Progenitor cell of endocrine pancreas (in vitro differentiated cells): ENCODE results near the gene TMEM140. TPM values are rescaled to one million over a fixed set of nuclear protein-coding genes. Genes with fewer than 3 reads are reported as not detected.

Source experiments
- DNase-seq: peaks from one replicate; pipeline ENCODE4 v3.0.0; 2021; ENCODE audit warnings: low spot score; ENCODE audit not compliant: unreplicated experiment
- H3K27ac Mint-ChIP-seq: 2 replicates; pipeline ENCODE4 v1.8.0; 2021; ENCODE audit warnings: mild to moderate bottlenecking, moderate library complexity, mixed read lengths
- H3K27me3 Mint-ChIP-seq: 2 replicates; pipeline ENCODE4 v1.8.0; 2021; ENCODE audit warnings: mixed read lengths
- H3K36me3 Mint-ChIP-seq: 2 replicates; pipeline ENCODE4 v1.8.0; 2022; ENCODE audit warnings: mixed read lengths; ENCODE audit not compliant: insufficient read depth
- H3K4me1 Mint-ChIP-seq: 2 replicates; pipeline ENCODE4 v1.8.0; 2021; ENCODE audit warnings: low read depth, mixed read lengths
- H3K4me3 Mint-ChIP-seq: 2 replicates; pipeline ENCODE4 v1.8.0; 2021; ENCODE audit warnings: low read depth, mild to moderate bottlenecking, moderate library complexity, mixed read lengths
- H3K9me3 Mint-ChIP-seq: 2 replicates; pipeline ENCODE4 v1.8.0; 2021; ENCODE audit warnings: low read depth, mixed read lengths
- long read RNA-seq: library from polyadenylated mRNA; unstranded; transcript quantifications from one replicate; pipeline ENCODE4 v2.0.0, GENCODE V29; 2020
- total RNA-seq: library from RNA; stranded (reverse); gene quantifications from 2 replicates; pipeline ENCODE4 v1.2.1, GENCODE V29; 2021
- TF ChIP-seq, protein P1 (sequence below): fragments of 200-600 bp; sonication (generic); IDR thresholded peaks from one replicate; pipeline ENCODE4 v1.5.0; 2021; ENCODE audit warnings: antibody characterized with exemption, mild to moderate bottlenecking; ENCODE audit not compliant: unreplicated experiment

TMEM140 gene
- 0.14 TPM in 1 of 2 replicates, not detected in the other for total RNA-seq
- long read RNA-seq, partial matches to known transcripts = 0 of 6 reads
- long read RNA-seq, other reads (novel, unspliced or antisense) = 6 of 6 reads

DNA sequence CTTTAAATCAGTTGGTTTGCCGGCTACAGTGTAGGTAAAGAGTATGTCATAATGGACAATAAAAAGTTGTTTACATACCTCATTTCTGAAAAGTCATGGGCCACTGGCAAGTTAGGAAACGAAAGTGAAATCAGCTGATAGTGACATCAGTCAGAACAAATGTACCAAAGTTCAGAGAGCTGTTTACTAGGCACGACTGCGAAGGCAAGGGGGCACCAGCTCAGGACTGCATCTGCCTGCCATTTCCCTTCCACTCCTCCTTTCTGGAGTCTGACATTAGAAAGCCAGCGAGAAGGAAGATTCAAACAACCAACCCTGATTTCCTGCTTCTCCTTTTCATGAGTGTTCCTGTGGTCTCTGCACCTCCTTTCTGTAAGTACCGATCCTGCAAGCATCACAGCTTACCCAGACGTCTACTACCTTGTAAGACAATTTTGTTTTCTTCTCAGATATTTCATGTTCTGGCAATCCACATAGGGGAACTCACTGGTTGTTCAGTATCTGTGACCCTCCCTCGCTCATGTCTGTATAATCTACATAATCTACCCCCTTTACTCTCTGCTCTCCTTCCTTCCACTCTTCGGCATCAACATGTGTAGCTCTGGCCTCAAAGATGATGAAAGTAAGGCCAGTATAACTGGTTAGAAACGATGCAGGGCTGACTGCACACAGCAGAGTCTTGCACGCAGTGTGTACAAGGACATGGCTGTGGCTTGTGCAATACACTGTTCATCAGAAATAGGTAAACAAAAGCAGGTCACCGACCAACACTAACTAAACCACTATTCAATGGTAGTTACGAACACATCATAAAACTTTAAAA lies at the start of gene TMEM140:
Gene TMEM140 (plus strand): TSS at position 174 of the 823 bp plus-strand sequence. CDS start 16,370 bp downstream, outside the sequence.
- no peak for DNase-seq
- Mint-ChIP-seq H3K27me3 (no peaks in the 10 kb centered on the region), H3K9me3 (peaks cover 4% of the 10 kb centered on the region), H3K4me3 (no peak within 1 kb of the TSS), H3K4me1 (peaks cover 8% of the 10 kb centered on the region), H3K27ac (no peak within 1 kb of the TSS), H3K36me3 (peaks cover 3% of the 10 kb centered on the region)
- TF ChIP-seq, protein P1, sequence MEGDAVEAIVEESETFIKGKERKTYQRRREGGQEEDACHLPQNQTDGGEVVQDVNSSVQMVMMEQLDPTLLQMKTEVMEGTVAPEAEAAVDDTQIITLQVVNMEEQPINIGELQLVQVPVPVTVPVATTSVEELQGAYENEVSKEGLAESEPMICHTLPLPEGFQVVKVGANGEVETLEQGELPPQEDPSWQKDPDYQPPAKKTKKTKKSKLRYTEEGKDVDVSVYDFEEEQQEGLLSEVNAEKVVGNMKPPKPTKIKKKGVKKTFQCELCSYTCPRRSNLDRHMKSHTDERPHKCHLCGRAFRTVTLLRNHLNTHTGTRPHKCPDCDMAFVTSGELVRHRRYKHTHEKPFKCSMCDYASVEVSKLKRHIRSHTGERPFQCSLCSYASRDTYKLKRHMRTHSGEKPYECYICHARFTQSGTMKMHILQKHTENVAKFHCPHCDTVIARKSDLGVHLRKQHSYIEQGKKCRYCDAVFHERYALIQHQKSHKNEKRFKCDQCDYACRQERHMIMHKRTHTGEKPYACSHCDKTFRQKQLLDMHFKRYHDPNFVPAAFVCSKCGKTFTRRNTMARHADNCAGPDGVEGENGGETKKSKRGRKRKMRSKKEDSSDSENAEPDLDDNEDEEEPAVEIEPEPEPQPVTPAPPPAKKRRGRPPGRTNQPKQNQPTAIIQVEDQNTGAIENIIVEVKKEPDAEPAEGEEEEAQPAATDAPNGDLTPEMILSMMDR = no peak

DNA sequence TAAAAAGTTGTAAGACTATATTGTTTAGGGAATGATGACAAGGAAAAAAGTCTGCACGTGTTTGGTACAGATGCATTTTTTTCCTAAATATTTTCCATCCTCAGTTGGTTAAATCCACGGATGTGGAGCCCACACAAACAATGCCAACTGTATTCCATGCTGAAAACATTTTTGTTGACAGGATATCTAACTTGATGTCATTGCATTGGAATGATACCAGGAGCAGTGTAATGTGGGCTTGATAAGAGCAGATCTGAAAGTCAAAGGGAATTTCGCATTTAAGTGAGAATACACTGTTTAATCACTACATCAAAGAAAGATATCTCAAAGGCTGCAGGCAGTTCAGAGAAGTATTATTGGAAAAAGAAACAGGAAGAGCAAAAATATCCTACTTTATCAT lies 49.5 kb upstream of the TMEM140 start:
- peaks cover 16% of the 10 kb centered on the region for H3K4me1 Mint-ChIP-seq
- DNase-seq = no peak
- no peaks in the 10 kb centered on the region for H3K27me3 Mint-ChIP-seq
- TF ChIP-seq, protein P1 = no peak
- no peak overlapping the region for H3K27ac Mint-ChIP-seq
- H3K4me3 Mint-ChIP-seq = no peak overlapping the region
- peaks cover 7% of the 10 kb centered on the region for H3K9me3 Mint-ChIP-seq
- H3K36me3 Mint-ChIP-seq = peaks cover 1% of the 10 kb centered on the region

DNA sequence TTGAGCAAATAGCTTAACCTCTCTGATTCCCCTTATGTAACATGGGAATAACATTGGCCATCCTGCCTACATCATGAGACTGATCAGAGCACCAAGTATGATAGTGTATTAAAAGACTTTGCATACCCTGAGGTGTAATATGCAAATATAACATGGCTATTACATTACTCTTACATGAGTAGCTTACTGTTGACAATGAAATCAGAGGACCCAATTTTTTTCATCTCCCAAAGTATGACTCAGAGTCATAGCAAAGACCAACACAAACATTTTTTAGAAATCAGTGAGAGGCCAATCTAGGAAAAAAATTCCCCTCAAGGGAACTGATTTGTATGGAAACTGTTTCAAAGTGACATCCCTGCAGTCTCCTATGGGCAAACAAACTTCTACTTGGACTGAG lies 47.0 kb upstream of the TMEM140 start:
- Mint-ChIP-seq H3K4me3 (no peak overlapping the region), H3K9me3 (peaks cover 13% of the 10 kb centered on the region), H3K27ac (no peak overlapping the region), H3K27me3 (no peaks in the 10 kb centered on the region), H3K36me3 (peaks cover 3% of the 10 kb centered on the region), H3K4me1 (peaks cover 4% of the 10 kb centered on the region)
- no peak for DNase-seq
- TF ChIP-seq, protein P1 = no peak

DNA sequence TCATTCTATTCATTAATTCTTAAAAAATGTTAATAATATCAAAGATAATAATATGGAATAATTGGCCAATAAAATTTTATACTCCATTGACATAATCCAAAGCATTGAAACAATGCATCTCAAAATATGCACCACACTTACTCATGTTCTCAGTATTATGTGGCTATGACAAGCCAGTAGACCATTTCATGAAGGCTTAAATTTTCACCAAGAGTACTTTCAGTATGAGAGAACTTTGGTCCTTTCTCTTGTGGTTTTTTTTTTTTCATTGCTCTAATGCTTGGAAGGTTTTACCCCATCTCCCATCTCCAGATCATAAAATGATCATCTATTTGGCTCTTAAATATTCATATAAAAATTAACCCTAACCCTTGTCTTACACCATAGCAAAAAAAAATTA lies 45.5 kb upstream of the TMEM140 start:
- Mint-ChIP-seq H3K9me3 (peaks cover 9% of the 10 kb centered on the region), H3K36me3 (peaks cover 2% of the 10 kb centered on the region), H3K4me1 (peaks cover 2% of the 10 kb centered on the region), H3K27ac (no peak overlapping the region), H3K4me3 (no peak overlapping the region), H3K27me3 (no peaks in the 10 kb centered on the region)
- TF ChIP-seq, protein P1 = no peak
- DNase-seq = no peak

DNA sequence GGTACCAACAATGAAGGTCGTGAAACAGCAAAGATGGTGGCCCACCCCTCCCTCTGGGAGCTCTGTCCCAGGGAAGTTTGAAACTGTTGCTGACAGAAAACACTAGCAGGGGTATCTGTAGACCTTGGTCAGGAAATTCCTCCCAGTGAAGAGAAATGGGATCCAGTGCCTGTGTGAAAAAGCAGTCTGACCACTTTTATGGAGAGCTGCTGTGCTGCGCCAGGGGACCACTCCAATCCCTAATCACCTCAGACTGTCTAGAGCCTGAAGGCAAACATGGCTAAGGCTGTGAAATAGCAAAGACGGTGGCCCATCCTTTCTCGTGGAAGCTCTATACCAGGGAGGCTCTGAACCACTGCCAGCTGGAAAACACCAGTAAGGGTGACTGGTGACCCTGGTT lies 38.3 kb upstream of the TMEM140 start:
- no peak overlapping the region for H3K27ac Mint-ChIP-seq
- peaks cover 2% of the 10 kb centered on the region for H3K36me3 Mint-ChIP-seq
- H3K27me3 Mint-ChIP-seq = no peaks in the 10 kb centered on the region
- TF ChIP-seq, protein P1 = no peak
- DNase-seq = no peak
- peaks cover 12% of the 10 kb centered on the region for H3K9me3 Mint-ChIP-seq
- H3K4me1 Mint-ChIP-seq = peaks cover 2% of the 10 kb centered on the region
- H3K4me3 Mint-ChIP-seq = no peak overlapping the region
